HG03571 (cell line): ENCODE measurements around the gene ADD3.
"Not testable (repeated sequence)": the region's sequence is repeated elsewhere in the genome, so short reads cannot be mapped to it uniquely, and the experiment has no call there.

Source experiments
- ATAC-seq: cut with Tn5 transposase; IDR thresholded peaks from one replicate; pipeline ENCODE4 v1.9.1; 2021; ENCODE audit not compliant: unreplicated experiment

ADD3 gene

DNA sequence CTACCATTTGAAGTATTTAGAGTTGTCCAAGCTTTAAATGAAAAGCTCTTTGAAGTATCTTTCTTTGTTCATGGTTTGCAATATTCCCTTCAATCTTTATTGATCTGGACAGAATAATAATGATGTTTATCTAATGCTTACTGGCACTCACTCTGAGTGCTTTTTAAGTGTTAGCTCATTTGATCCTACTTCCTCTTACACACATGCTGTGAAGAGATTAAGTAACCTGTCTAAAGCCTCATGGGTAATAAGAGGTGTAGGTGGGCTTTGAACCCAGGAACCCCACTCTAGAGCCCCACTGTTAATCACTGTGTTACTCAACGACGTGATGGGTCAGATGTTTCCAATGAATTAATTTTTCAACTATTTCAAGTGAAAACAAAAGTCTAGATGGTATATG lies 31.1 kb upstream of the ADD3 start:
- ATAC-seq: no peak

DNA sequence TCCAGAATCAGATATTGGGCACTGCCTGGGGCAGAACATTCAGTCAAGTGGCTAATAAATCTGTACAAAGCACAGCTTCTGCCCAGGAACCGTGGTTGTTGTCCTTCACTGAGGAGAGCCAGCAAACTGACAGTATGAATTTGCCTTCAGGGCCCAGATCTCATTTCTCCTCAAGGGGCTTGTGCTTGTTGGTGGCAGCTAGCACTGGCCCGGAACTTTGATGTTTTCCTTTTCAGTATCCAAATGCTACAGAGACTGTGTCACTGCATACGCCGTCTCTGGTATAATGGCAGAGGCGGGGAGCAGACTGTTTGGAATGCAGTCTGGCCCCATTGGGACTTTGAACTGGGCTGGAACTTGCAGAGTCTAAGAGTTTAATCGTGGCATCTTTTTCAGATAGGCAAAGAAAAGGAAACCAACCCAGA lies 30.4 kb upstream of the ADD3 start:
- ATAC-seq: no peak

DNA sequence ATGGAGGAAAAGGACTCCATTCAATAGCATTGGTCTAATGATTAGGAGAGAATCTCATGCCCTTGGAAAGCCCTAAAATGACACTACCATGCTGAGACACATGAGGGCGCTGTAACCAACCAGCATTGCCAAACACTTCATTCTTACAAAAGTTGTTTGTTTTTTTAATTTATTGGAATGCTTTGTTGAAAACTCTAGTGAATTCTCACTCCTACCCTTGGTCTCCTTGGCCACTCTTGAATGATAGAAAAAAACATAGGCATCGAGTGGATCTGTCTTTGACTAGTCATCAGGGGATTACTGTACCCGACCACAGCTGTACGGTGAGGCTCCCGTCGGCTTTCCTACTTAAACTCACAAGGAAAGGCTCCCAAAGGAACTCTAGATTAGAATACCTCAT lies 29.3 kb upstream of the ADD3 start:
- no peak for ATAC-seq

- ATAC-seq: no peak
Measured at GRCh38 chr10:109979215-109979614, 28.6 kb upstream of the ADD3 start.

DNA sequence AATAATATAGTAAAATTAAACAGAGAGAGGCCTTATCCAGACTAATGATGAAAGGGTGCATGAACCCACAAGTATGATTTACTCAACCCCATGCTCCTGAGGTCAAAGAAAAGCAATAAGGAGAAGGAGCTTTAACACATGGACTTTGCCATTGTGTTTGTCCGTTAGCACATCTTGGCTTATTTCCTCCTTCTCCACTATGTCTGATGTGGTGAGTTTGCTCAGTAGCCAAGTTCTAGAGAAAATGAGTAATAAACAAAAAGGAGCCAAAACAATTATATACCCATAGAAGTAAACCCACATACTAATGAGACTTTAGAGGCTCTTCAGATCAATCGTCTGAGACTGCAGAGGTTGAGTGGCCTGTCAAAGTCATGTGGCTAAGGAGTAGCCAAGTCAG lies 26.1 kb upstream of the ADD3 start:
- ATAC-seq: no peak

- ATAC-seq: no peak
Measured at GRCh38 chr10:109982123-109982522, 25.7 kb upstream of the ADD3 start.

GRCh38 chr10:109982812-109983211 lies 25.0 kb upstream of the ADD3 start:
- no peak for ATAC-seq

DNA sequence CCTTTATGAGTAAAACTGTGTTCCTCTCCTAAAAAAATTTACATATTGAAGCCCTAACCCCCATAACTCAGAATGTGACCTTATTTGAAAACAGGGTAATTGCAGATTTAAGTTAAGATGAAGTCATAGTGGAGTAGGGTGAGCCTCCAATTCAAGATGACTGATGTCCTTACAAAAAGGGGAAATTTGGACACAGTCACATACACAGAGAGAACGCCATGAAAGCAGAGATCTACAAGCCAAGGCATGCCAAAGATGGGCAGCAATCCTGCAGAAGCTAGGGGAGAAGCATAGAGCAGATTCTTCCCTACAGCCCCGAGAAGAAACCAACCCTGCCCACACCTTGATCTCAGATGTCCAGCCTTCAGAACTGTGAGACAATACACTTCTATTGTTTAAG lies 23.8 kb upstream of the ADD3 start:
- ATAC-seq: no peak

GRCh38 chr10:109985768-109986167 lies 22.0 kb upstream of the ADD3 start:
- ATAC-seq: not testable (repeated sequence)

DNA sequence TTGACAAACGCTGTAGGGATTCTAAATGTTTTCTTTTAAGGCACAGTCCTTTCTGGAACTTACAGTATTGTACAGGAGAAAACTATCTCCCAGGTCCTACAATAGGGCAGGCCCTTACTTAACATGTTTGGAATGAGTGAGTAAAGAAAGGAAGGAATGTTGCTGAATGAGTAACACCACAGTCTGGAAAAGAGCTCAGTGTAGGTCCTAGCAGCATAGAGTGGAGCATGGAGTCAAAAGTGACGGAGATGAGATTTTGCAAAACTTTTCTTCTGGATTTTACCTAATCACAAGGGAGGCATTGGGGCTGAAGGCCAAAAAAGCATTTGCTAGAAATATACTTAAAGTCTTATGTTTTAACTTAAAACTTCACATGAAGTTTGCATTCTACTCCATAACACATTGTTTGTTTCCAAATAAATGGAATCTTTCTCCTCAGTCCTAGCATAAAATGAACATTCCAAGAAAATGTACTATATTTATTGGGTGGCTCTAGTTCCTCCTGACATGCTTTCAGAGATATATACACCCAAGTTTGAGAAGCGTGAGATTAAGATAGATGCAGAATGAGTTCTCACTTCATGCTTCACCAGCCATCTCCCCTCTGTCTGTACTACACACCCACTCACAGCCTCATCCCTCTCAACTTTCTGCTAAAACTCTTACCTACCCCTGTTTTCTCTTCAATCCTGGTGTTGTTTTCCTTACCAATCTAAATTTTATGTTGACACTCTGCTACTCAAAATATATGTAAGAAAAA lies 20.2 kb upstream of the ADD3 start:
- ATAC-seq: no peak

DNA sequence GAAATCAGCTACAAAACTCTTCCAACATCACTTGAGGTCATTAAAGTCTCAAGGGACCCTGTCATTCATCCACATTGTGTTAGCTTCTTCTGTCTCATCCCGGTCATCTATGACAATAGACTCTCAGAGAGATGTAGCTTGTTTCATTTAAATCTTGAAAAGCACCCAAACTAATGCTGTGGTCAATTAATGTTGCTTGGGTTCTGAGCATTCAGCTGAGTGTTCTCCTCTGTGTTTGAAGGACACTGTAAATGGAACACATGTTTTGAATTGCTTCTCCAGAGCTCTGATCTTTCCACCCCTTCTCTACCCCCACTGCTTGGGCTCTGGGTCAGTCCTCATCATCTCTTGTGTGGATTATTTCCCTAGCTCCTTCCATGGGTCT lies 19.6 kb upstream of the ADD3 start:
- ATAC-seq: no peak

DNA sequence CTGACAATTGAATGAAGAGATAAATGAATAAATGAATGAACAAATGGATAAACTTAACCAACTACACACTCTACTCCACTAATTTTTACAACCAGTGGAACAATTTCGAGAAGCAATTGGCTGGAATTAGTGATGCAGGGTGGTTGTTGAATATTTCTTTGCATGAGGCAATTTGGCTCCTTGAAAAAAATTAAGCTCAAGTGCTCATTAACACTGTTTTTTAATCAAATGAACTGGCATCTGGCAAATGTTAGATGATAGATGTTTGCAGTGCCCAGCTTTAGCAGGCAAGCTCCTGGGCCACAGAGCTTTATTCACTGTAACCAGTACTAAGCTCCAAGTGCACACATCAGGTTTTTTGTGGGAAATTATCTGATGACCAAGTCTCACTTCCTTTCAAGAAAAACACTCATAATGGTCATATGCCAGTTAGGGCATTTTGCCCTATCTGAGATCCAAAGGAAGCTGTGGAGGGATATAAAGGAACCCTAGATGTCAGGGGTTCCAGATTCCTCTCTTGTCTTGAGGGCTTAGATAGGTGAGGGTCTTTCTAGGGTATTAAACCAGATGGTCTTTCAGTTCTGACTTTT lies 16.4 kb upstream of the ADD3 start:
- ATAC-seq: no peak

GRCh38 chr10:109992485-109992884 lies 15.3 kb upstream of the ADD3 start:
- no peak for ATAC-seq

DNA sequence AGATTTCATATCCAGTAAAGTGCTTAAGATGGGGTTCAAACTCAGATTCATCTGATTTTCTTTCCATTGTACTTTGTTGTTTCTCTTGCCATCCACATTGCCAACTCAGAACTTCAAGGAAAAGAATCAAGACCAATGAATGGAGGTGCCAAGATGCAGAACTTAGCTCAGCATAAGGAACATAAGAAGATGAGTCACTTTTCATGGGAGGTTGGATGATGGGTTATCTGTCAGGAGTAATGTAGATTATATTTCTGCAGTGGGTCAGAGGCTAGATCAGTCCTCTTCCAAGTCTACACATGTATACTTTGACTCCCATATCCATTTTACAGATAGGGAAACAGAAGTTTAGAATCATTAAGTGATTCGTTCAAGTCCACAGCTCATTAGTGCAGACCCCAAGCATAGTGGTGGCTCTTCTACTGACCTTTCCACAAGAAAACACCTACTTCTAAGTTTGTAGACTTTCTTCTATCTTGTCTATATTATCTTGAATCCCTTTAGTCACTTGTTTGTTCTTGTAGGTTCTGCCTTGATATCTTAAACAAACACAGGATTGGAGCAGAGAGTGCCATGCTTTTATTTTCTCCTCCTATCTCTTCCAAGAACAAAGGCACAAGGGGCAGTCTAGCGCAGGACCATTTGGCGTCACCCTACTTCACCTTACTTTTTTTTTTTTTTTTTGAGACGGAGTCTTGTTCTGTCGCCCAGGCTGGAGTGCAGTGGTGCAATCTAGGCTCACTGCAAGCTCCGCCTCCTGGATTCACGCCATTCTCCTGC lies 14.0 kb upstream of the ADD3 start:
- ATAC-seq: no peak

- ATAC-seq: no peak
Measured at GRCh38 chr10:109994711-109995577, 12.8 kb upstream of the ADD3 start.

GRCh38 chr10:109995595-109995994 lies 12.2 kb upstream of the ADD3 start:
- ATAC-seq: no peak

- ATAC-seq: peak; percentile 83
Measured at GRCh38 chr10:109996225-109996624, 11.6 kb upstream of the ADD3 start.

DNA sequence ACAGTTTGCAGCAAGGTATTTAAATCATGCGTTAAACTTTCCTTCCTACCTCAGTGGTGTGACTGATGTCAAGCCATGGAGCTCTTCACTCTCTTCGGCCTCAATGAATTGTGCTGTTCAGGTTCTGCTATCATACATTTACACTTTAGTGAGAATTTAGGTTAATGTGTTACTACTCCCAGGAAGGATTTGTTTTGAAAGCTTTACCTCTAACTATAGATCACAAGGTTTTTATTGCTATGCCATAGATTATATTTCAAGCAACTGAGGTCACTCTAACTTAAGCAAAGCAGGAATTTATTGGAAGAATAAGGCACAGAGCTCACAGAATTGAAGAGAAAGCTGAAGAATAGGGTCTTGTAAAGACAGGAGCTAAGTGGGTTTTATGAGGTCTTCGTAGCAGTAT lies 11.0 kb upstream of the ADD3 start:
- ATAC-seq: peak; percentile 52

DNA sequence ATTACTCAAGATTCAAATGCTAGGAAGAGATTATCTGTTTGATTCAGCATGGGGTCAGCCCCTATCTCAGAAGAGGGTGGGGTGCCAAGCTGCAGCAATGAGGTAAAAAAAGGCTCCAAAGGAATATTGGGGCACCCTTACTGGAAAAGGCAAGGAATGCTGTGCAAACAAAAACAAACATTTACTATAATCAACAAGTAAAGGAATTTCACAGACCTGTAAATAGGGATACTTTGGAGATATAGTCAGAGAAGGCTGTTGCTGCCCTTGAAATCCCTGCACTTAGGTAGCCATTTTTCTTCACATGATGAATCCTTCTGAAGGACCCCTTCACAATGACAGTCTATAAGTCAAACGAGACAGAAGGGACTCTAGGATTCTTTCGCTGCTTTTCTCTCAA lies 10.6 kb upstream of the ADD3 start:
- no peak for ATAC-seq

DNA sequence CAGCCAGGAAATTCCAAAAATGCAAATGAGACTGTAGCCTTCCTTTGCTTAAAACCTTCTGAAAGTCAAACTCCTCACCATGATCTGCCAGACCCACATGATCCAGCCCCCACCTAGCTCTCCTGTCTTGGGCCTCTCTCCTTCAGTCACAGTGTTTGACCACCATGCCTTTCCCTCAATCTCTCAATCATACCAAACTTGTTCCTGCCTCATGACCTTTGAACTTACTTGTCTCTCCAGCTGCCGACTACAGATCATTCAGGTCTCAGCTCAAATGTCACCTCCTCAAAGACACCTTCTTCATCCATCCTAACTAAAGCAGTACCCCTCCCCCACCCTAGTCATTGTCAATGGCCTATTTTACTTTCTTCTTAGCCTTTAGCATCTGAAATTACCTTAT lies 9.3 kb upstream of the ADD3 start:
- no peak for ATAC-seq

GRCh38 chr10:110002801-110003523 lies 4.8 kb upstream of the ADD3 start:
- no peak for ATAC-seq
